GM12878 (cell line): Measurements from ENCODE around the gene GPR137B. TPM values are rescaled to one million over a fixed set of nuclear protein-coding genes. Genes with fewer than 3 reads are reported as not detected.
A peak's percentile ranks its signal among the peaks of the same experiment; 100 is the strongest.

Source experiments
- ATAC-seq: fragments of 200-7000 bp; cut with Tn5 transposase; 3 replicates; pipeline ENCODE4 v1.9.1; 2020; ENCODE audit warnings: mild to moderate bottlenecking, moderate library complexity
- BruUV-seq: library from RNA; stranded (reverse); fragments of 400-500 nt; replicated peaks from 2 replicates; lab custom pipeline; 2021; lab: Mats Ljungman, UMichigan
- CTCF ChIA-PET: fragments of 300-600 bp; sonication (Branson Sonifier 250); formaldehyde crosslinking; extraction: SDS; loops from one replicate; lab custom pipeline; 2021; ENCODE audit warnings: inconsistent platforms; lab: Yijun Ruan, JAX
- POLR2A ChIA-PET: fragments of 350-600 bp; formaldehyde crosslinking; extraction: SDS; loops from one replicate; lab custom pipeline; 2021; ENCODE audit warnings: inconsistent platforms; lab: Charles Lee
- RAD21 ChIA-PET: fragments of 300-600 bp; sonication (Branson Sonifier 250); formaldehyde crosslinking; loops from one replicate; lab custom pipeline; 2023; ENCODE audit warnings: antibody characterized with exemption; ENCODE audit not compliant: unreplicated experiment; lab: Charles Lee
- SMC1A ChIA-PET: fragments of 300-600 bp; sonication (Branson Sonifier 250); formaldehyde crosslinking; loops from one replicate; lab custom pipeline; 2023; ENCODE audit not compliant: unreplicated experiment, uncharacterized antibody; lab: Charles Lee
- DNase-seq: peaks from one replicate; pipeline ENCODE4 v3.0.0-alpha.2; 2011; ENCODE audit warnings: low read depth, low spot score
- FAIRE-seq: peaks from 3 replicates; lab custom pipeline; 2011; peaks lifted over from hg19 to GRCh38; lab: Jason Lieb, UNC
- H2AFZ ChIP-seq: 2 replicates; pipeline ENCODE4 v1.6.0; 2011; ENCODE audit warnings: low read depth, low read length, control low read depth; ENCODE audit not compliant: control insufficient read depth
- H3K27ac ChIP-seq: 2 replicates; pipeline ENCODE4 v1.5.1; 2011; ENCODE audit warnings: control low read depth; ENCODE audit not compliant: control insufficient read depth, insufficient read depth
- H3K27me3 ChIP-seq, 2 experiments: replicated peaks in 1 of 2; 2 replicates each; pipeline versions ENCODE4 v1.6.0 to v1.6.1; 2011; ENCODE audit warnings: low read length in 1 of 2; ENCODE audit not compliant: control insufficient read depth in 2 of 2, insufficient read depth in 2 of 2
- H3K36me3 ChIP-seq, 2 experiments: 2 replicates each; pipeline ENCODE4 v1.5.1; 2011; ENCODE audit warnings: low read length in 1 of 2; ENCODE audit not compliant: control insufficient read depth in 2 of 2, insufficient read depth in 2 of 2
- H3K4me1 ChIP-seq: 2 replicates; pipeline ENCODE4 v1.6.1; 2011; ENCODE audit warnings: mild to moderate bottlenecking, low read length, moderate library complexity, mixed read lengths; ENCODE audit not compliant: control insufficient read depth, insufficient read depth
- H3K4me2 ChIP-seq: 2 replicates; pipeline ENCODE4 v1.6.0; 2011; ENCODE audit warnings: control low read depth; ENCODE audit not compliant: control insufficient read depth, insufficient read depth
- H3K4me3 ChIP-seq: fragments of 200-600 bp; sonication (generic); 2 replicates; pipeline ENCODE4 v1.5.1; 2016
- H3K79me2 ChIP-seq: 2 replicates; pipeline ENCODE4 v1.6.0; 2011; ENCODE audit warnings: low read length; ENCODE audit not compliant: control insufficient read depth, insufficient read depth
- H3K9ac ChIP-seq: 2 replicates; pipeline ENCODE4 v1.8.0; 2011; ENCODE audit warnings: low read length, control low read depth, mixed read lengths; ENCODE audit not compliant: control insufficient read depth, insufficient read depth
- H3K9me3 ChIP-seq: replicated peaks from 3 replicates; pipeline ENCODE4 v1.5.1; 2011; ENCODE audit warnings: mild to moderate bottlenecking, low read length; ENCODE audit not compliant: control insufficient read depth, insufficient read depth
- H4K20me1 ChIP-seq: 2 replicates; pipeline ENCODE4 v1.6.0; 2011; ENCODE audit not compliant: control insufficient read depth, insufficient read depth
- IRF4 ChIP-seq: IDR thresholded peaks from 2 replicates; pipeline ENCODE4 v1.6.1; 2011; ENCODE audit warnings: low read depth, low read length
- MXI1 ChIP-seq: fragments of 150-350 bp; IDR thresholded peaks from 2 replicates; pipeline ENCODE4 v1.6.1; 2011; ENCODE audit warnings: low read depth, mild to moderate bottlenecking, inconsistent platforms, low read length, improper control_type of control experiment
- WGBS: methylation state at CpG from one replicate; pipeline ENCODE4 v1.1.6; 2016; ENCODE audit warnings: low lambda C conversion rate; ENCODE audit not compliant: insufficient replicate concordance, insufficient coverage; ENCODE audit errors: missing lambda C conversion rate; 5-methylcytosine and 5-hydroxymethylcytosine counted together
- in situ Hi-C: fragments of 300-500 bp; cut with MboI; formaldehyde crosslinking; loops from 9 replicates; pipeline ENCODE4 v1.14.3; 2018; ENCODE audit warnings: mixed read lengths
- intact Hi-C: fragments of 100-400 bp; cut with micrococcal nuclease; formaldehyde crosslinking; loops from one replicate; pipeline ENCODE4 v1.14.2; 2022; ENCODE audit not compliant: unreplicated experiment
- polyA plus RNA-seq, 11 experiments: library from polyadenylated mRNA; depleted of rRNA in 4 of 11; unstranded in 6 of 11; stranded (reverse) in 5 of 11; fragments of >200 nt; fragmentation: Nextera tagmentation in 4 of 11; fragmentation: Illumina TruSeq in 1 of 11; extraction: Ambion mirVana in 4 of 11; extraction: Trizol in 1 of 11; gene quantifications; 1 replicate in 1 of 11; 2 replicates in 10 of 11; pipeline versions ENCODE4 v1.2.1 to v1.2.3, GENCODE V29; 2011 to 2016; ENCODE audit warnings: inconsistent platforms in 2 of 11, missing spikeins in 2 of 11, low read depth in 1 of 11
- total RNA-seq, 4 experiments: library from RNA; depleted of rRNA in 3 of 4; stranded (reverse); fragments of >200 nt in 3 of 4; fragmentation: Illumina TruSeq in 1 of 4; extraction: Trizol in 1 of 4; gene quantifications; 2 replicates each; pipeline versions ENCODE4 v1.2.1 to v1.2.3, GENCODE V29; 2013 to 2021
- TF ChIP-seq, protein P1 (sequence below): fragments of 450-650 bp; IDR thresholded peaks from 2 replicates; pipeline ENCODE4 v1.6.1; 2018; ENCODE audit warnings: borderline replicate concordance, mild to moderate bottlenecking; ENCODE audit not compliant: partially characterized antibody

Gene GPR137B
- total and polyA plus RNA-seq, 10 of the 15 experiments (the other 5 are each of a cell fraction or from before 2014, with no cell fraction given) = 5.4 to 20.8 (median 12.5) TPM

DNA sequence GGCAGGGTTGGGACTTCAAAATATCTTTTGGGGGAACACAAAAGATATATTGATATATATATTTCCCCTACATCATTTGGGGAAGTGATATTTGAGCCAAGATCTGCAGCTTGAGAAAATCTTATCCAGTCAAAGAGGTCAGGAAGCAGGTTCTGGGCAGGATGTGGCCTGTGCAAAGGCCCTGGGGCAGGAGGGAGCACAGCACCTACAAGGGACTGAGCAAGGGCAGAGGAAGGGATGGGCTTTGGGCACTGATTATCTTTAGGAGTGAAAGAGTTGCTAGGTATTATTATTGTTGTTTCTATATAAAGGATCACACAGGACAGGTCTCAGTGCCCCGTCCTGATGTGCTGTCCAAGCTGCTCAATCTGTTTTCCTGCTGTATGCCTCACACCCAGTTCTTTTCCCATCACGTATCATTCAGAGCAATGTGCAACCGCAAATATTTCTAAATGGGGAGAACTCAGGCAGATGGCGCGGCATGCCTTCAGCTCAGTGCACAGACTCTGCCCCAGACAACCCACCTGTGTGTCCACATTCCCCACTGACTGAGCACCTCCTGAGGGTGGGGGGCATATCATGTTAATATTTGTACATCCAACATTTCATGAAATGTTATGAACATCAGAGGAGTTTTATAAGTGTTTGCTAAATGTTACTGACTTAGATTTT, 28.1 kb upstream of the GPR137B start:
- H3K9me3 ChIP-seq = no peaks in the 10 kb centered on the region
- intact Hi-C loops = no loop called here
- 85% methylated on average over 5 of the region's 5 CpGs for WGBS
- ATAC-seq = peak; percentile 46
- FAIRE-seq = peak; percentile 44
- BruUV-seq = no TSS peak
- ChIA-PET RAD21 (interaction anchor here (0.5 to 1.5 kb wide), 2 partner anchors 10 to 26 kb away, joined by 3 to 4 read pairs; no protein-coding TSS in a partner anchor), POLR2A (no interaction called here), SMC1A (interaction anchor here (0.8 to 3.2 kb wide), 6 partner anchors 10 to 231 kb away, joined by 3 to 18 read pairs (median 6); no protein-coding TSS in a partner anchor)
- no peaks in the 10 kb centered on the region for H4K20me1 ChIP-seq
- H3K27me3 ChIP-seq = no peaks in the 10 kb centered on the region
- H3K4me1 ChIP-seq = no peaks in the 10 kb centered on the region
- H3K4me2 ChIP-seq = no peak overlapping the region
- no peak overlapping the region for H3K9ac ChIP-seq
- TF ChIP-seq, protein P1, sequence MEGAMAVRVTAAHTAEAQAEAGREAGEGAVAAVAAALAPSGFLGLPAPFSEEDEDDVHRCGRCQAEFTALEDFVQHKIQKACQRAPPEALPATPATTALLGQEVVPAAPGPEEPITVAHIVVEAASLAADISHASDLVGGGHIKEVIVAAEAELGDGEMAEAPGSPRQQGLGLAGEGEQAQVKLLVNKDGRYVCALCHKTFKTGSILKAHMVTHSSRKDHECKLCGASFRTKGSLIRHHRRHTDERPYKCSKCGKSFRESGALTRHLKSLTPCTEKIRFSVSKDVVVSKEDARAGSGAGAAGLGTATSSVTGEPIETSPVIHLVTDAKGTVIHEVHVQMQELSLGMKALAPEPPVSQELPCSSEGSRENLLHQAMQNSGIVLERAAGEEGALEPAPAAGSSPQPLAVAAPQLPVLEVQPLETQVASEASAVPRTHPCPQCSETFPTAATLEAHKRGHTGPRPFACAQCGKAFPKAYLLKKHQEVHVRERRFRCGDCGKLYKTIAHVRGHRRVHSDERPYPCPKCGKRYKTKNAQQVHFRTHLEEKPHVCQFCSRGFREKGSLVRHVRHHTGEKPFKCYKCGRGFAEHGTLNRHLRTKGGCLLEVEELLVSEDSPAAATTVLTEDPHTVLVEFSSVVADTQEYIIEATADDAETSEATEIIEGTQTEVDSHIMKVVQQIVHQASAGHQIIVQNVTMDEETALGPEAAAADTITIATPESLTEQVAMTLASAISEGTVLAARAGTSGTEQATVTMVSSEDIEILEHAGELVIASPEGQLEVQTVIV = no peak
- TF ChIP-seq MXI1 = no peak
- TF ChIP-seq IRF4 = no peak
- TF ChIP-seq, all 136 proteins: peak for 0
- CTCF ChIA-PET = interaction anchor here (0.7 to 3.4 kb wide), 5 partner anchors 9 to 376 kb away, joined by 3 to 16 read pairs (median 4); no protein-coding TSS in a partner anchor
- H3K4me3 ChIP-seq = no peak overlapping the region
- no peak overlapping the region for H3K27ac ChIP-seq
- in situ Hi-C loops = loop anchor here (5.0 to 25.0 kb wide), 3 partner anchors 173 to 1023 kb away; partner anchors contain the start of gene ERO1B
- no peaks in the 10 kb centered on the region for H3K36me3 ChIP-seq
- H3K79me2 ChIP-seq = no peaks in the 10 kb centered on the region
- DNase-seq = no peak
- no peak overlapping the region for H2AFZ ChIP-seq
